AG08396 (cell line): ENCODE results near the gene SPAST.
"Not testable (repeated sequence)": the region's sequence is repeated elsewhere in the genome, so short reads cannot be mapped to it uniquely, and the experiment has no call there.

Experiments used
- DNase-seq: peaks from one replicate; pipeline ENCODE4 v3.0.0; 2012; ENCODE audit warnings: low spot score, mixed read lengths

SPAST gene

DNA sequence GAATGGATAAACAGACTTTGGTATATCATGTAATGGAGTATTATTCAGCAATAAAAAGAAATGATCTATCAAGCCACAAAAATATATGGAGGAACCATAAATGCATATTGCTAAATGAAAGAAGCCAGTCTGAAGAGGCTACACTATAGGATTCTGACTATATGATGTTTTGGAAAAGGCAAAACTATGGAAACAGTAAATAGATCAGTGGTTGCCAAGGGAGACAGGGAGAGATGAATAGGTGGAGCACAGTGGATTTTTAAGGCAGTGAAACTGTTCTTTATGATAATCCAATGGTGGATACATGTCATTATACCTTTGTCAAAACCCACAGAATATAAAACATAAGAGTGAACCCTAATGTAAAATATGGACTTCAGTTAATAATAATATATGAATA, 61.3 kb downstream of the SPAST start:
- DNase-seq: no peak

DNA sequence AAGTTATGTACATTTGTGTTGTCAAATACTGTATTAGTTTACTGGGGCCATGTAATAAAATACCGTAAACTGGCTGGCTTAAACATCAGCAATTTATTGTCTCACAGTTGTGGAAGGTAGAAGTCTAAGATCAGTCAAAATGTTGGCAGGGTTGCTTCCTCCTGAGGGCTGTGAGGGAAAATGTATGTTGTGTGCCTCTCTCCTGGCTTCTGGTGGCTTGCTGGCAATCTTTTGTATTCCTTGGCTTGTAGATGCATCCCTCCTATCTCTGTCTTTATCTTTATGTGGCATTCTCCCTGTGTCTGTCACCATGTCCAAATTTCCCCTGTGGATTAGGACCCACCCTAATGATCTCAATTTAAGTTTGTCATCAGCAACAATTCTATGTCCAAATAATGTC, 65.3 kb downstream of the SPAST start:
- no peak for DNase-seq

DNA sequence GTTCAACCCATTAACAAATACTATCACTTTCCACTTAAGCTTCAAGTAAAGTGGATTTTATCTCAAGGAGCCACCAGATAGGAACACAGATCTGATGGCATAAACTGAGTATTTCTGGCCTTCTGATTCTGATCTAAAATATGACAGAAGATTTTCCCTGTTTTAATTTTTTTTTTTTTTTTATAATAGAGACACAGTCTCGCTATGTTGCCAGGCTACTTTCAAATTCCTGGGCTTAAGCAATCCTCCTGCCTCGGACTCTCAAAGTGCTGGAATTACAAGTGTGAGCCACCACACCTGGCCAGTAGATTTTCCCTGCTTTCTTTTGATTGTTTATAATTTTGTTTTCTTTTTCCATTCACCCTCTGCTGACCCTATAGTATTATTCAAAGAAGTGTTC, 65.7 kb downstream of the SPAST start:
- DNase-seq: no peak

DNA sequence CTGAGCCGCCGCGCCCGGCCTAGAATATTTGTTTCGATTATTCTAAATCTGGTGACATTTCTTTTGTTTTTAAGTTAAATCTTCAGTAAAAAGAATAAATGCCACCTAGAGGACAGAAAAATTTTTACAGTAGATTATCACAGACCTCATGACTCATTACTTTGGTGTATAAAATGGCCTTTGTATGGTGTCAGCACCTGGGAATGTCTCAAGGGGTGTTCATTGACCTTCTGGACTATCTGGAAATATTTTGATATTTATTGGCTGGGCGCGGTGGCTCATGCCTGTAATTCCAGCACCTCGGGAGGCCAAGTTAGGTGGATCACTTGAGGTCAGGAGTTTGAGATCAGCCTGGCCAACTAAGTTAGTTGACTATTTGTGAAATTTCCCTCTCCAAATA, 72.1 kb downstream of the SPAST start:
- DNase-seq: peak; percentile 75

DNA sequence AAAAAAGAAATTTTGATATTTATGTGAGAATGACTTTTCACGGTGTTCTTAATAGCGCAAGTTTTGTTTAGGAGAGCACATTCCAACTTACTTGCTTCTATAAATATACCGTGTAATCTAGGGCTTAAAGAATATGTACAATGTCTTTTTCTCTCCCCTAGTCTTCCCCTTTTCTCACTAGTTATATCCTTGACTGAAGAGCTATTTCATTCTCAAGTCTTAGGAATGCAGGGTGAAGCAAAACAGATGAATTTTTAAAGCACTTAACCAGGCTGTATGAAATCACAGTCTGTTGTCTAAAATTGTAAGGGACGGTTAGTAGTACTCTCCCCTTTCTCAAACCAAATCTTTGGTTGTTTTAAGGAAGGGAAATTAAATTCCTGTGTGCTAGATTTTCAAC, 72.7 kb downstream of the SPAST start:
- peak; percentile 7 for DNase-seq

DNA sequence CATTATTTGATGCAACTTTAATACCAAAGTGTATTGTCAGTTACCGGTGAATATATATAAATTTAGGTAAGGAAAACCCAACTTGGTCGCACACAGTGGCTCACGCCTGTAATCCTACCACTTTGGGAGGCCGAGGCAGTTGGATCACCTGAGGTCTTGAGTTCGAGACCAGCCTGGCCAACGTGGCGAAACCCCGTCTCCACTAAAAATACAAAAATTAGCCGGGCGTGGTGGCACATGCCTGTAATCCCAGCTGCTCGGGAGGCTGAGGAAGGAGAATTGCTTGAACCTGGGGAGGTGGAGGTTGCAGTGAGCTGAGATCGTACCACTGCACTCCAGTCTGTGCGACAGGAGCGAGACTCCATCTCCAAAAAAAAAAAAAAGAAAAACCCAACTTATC, 88.2 kb downstream of the SPAST start:
- not testable (repeated sequence) for DNase-seq

DNA sequence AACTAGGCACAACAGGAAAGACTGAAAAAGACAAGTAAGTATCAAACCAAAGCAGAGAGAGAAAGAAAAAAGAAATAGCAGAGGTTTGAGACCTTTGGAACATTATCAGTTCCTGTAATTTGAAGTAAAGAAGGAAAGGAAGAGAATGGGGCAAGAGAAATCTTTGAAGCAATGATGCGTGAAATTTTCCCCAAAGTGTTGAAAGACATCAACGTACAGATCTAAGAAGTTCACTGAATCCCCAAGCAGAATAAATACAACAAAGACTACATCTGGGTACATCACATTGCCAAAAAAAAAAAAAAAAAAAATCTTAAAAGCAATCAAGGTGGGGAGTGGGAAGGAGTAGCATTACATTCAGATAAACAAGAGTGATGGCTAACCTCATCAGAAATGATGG, 96.3 kb downstream of the SPAST start:
- DNase-seq: no peak

DNA sequence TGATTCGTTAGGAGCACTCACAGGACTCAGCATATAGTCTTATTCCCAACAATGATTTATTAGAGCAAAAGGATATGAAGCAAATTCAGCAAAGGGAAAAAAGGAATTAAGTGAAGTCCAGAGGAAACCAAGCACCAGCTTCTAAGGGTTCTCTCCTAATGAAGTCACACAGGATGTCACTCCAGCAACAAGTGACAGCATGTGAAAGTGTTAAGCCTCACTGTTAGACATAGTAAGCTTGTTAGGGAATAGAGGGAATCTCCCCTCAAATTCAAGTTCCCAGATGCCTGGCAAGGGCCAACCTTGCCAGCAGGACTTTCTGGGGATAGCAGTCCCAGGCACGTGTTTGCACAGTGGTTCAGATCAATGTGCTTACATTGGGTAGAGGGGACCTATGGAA, 97.9 kb downstream of the SPAST start:
- DNase-seq: no peak

DNA sequence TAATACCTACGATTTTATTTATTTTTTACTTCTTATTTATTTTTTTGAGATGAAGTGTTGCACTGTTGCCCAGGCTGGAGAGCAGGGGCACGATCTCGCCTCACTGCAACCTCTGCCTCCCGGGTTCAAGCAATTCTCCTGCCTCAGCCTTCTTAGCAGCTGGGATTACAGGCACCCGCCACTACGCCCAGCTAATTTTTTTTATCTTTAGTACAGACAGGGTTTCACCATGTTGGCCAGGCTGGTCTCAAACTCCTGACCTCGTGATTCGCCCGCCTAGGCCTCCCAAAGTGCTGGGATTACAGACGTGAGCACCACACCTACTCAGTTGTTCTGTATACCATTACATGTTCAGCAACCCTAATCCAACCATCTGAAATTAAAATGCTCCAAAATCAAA, 100.9 kb downstream of the SPAST start:
- DNase-seq: not testable (repeated sequence)

DNA sequence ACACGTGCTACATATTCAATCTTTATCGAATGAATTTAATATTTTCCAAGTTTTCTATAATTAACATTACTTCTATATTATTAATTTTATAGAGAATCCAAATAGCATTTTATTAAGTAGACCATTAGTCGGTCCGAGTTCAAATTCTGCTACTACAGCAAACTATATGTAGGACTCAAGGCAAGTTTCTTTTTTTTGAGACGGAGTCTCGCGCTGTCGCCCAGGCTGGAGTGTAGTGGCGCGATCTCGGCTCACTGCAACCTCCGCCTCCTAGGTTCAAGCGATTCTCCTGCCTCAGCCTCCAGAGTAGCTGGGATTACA, 101.6 kb downstream of the SPAST start:
- not testable (repeated sequence) for DNase-seq

DNA sequence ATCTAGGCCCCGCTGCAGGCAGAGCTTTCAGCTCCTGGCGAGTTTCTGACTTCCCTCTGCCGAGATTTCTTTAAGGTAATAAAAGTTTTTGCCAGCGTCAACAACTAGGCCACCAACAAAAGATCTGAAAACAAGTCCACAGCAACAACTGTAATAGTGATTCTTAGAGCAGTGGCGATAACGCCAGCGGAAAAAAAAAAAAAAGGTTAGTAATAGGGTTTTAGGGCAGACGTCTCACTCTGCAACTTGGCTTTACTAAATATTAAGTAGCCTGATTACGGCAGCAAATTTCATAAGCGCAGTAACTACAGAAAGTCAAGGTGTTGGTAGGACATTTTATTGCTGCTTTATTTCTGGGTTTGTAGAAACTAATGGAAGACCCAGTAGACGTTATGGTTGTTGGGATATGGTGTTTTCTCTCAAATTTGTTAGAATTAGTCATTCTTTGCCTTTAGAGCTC, 102.8 kb downstream of the SPAST start:
- DNase-seq: no peak

DNA sequence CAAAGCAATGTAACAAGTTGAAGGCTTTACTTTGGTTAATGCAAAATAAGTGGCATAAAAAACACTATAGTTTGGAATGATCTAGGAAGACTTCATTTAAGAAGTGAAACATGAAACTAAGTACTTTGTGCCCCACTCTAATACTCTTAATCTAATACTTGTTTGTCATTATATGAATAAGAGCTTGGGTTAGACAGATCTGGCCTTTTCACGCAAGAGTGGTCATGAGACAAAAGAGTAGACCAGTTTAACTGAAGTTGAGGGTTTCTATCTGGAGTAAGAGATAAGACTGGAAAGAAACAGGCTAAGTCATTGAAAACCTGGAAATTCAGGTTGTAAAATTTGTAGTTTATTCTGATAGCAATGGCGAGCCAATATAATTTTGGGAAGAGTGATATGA, 105.2 kb downstream of the SPAST start:
- no peak for DNase-seq

DNA sequence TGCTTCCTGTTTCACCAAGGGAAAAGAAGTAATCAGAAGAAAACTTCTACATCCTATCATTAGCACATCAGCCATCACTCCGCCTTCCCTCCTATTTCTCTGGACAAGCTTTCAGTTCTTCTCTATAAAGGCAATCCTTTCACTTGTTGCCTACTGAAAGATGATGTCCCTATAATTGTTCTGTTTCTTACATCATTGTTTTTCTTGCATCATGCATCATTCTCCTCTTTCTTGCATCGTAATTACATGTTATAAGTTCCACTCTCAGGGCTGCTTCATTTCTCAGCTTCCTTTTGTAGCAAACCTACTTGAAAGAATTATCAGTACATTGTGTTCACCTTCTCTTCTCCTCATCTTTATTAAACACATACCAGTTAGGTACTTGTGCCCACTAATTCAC, 109.5 kb downstream of the SPAST start:
- no peak for DNase-seq

DNA sequence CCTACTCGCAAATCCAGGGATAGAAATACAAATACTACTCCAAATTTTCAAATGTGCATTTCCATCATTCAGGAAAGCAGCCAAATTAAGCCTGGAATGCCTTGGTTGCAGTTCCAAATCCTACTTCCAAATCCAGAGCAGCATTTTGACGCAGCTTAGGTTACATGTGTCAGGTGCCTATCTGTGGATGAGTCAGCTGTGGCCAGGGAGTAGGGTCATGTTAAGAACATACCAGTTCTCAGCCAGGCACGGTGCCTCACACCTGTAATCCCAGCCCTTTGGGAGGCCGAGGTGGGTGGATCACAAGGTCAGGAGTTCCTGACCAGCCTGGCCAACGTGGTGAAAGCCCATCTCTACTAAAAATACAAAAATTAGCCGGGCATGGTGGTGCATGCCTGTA, 119.3 kb downstream of the SPAST start:
- DNase-seq: no peak

DNA sequence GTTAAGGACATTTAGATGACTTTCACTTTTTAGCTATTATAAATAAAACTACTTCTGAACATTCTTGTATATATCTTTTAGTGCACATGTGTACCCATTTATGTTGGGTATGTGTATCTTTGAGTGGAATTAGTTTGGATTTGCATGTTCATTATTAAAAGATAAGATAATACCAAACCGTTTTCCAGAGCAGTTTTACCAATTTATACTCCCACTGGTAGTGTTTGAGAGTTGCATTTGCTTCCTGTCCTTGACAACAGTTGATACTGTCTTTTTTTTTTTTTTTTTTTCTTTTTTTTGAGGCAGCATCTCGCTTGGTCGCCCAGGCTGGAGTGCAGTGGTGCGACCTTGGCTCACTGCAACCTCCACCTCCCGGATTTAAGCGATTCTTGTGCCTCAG, 125.7 kb downstream of the SPAST start:
- DNase-seq: no peak

DNA sequence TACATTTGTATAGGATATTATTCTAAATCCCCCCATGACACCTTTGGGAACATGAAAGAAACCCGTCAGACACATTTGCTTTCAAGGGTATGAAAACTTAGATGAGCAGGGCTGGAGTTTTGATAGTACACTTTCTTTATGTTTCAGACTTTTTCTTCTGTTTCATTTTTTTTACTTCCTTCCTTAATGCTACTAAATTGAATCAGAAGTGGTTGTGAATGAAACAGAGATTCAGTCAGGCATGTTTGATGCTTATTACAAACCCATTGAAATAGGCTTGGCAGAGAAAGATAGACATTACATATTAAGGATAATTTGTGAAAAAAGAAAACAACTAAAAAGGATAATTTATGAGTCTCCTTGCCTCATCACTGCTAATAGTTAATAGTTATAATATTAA, 129.1 kb downstream of the SPAST start:
- DNase-seq: no peak

DNA sequence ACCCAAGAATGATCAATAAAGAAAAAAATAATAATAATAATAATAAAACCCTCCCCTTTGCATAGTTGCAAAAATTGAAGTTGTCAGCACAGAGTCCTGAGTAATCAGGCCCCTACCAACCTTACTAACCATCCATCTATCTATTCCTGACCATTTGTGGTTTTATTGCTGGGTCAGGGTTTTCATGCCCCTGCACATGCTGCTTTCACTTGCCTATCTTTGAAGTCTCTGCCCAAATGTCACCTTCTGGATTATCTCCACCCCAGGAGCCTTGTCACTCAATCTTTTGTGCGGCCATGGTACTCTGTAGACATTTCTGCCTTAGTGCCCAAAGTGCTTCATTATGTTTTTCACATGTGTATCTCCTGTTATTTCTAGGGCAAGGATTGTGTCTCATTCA, 137.5 kb downstream of the SPAST start:
- DNase-seq: no peak

DNA sequence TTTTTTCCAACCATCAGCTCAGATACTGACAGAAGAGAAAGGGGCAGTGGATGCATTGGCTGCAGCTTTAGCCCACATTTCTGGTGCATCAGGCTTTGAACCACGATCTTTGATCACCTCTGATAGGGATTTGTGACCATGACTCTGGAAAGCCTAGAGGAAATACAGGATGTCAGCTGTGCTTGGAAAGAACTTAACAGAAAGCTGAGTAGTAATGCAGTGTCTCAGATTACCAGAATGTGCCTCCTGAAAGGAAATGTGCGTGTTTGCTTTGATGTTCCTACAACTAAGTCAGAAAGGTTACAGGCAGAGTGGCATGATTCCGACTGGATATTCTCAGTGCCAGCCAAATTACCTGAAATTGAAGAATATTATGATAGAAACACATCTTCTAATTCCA, 140.1 kb downstream of the SPAST start:
- not testable (repeated sequence) for DNase-seq
